Endodermal cell (in vitro differentiated cells): Measurements from ENCODE around the gene PRKCE. TPM values are rescaled to one million over a fixed set of nuclear protein-coding genes. Genes with fewer than 3 reads are reported as not detected.

ENCODE experiments used
- DNase-seq: peaks from one replicate; pipeline ENCODE4 v3.0.0-alpha.2; 2017
- H3K27ac ChIP-seq: 2 replicates; pipeline ENCODE4 v1.5.1; 2013; ENCODE audit warnings: mild to moderate bottlenecking, low read depth, low read length, moderate library complexity
- H3K27me3 ChIP-seq: 2 replicates; pipeline ENCODE4 v1.6.1; 2013; ENCODE audit warnings: mild to moderate bottlenecking, low read length, moderate library complexity; ENCODE audit not compliant: insufficient read depth, control insufficient read depth, poor library complexity, severe bottlenecking
- H3K36me3 ChIP-seq: 2 replicates; pipeline ENCODE4 v1.7.0; 2013; ENCODE audit warnings: mild to moderate bottlenecking, low read length, moderate library complexity; ENCODE audit not compliant: control insufficient read depth, insufficient read depth
- H3K4me1 ChIP-seq: one replicate; pipeline ENCODE4 v1.7.0; 2013; ENCODE audit warnings: low read length; ENCODE audit not compliant: control insufficient read depth, insufficient read depth
- H3K4me3 ChIP-seq: 2 replicates; pipeline ENCODE4 v1.5.1; 2013; ENCODE audit warnings: mild to moderate bottlenecking, low read length, moderate library complexity
- H3K9ac ChIP-seq: 2 replicates; pipeline ENCODE4 v1.6.1; 2013; ENCODE audit warnings: mild to moderate bottlenecking, low read length, moderate library complexity; ENCODE audit not compliant: poor library complexity, severe bottlenecking; ENCODE audit errors: extremely low read depth
- H3K9me3 ChIP-seq: 2 replicates; pipeline ENCODE4 v1.6.1; 2013; ENCODE audit warnings: mild to moderate bottlenecking, low read length, moderate library complexity; ENCODE audit not compliant: control insufficient read depth
- H3K27ac Mint-ChIP-seq: 2 replicates; pipeline ENCODE4 v1.8.0; 2020; ENCODE audit warnings: mixed read lengths
- H3K27me3 Mint-ChIP-seq: 2 replicates; pipeline ENCODE4 v1.8.0; 2021; ENCODE audit warnings: mild to moderate bottlenecking, mixed read lengths; ENCODE audit not compliant: insufficient read depth
- H3K36me3 Mint-ChIP-seq: 2 replicates; pipeline ENCODE4 v1.8.0; 2020; ENCODE audit warnings: low read depth, mixed read lengths
- H3K4me1 Mint-ChIP-seq: 2 replicates; pipeline ENCODE4 v1.8.0; 2020; ENCODE audit warnings: mixed read lengths
- H3K4me3 Mint-ChIP-seq: 2 replicates; pipeline ENCODE4 v1.8.0; 2020; ENCODE audit warnings: mild to moderate bottlenecking, moderate library complexity, mixed read lengths
- H3K9me3 Mint-ChIP-seq: 2 replicates; pipeline ENCODE4 v1.8.0; 2020; ENCODE audit warnings: mild to moderate bottlenecking, mixed read lengths
- WGBS, 2 experiments: methylation state at CpG; one replicate each; pipeline versions ENCODE4 v1.1.5 to v1.1.7; 2013; ENCODE audit warnings: missing lambda C conversion rate in 2 of 2, mixed read lengths in 1 of 2; ENCODE audit not compliant: insufficient coverage in 1 of 2, insufficient read length in 1 of 2; 5-methylcytosine and 5-hydroxymethylcytosine counted together
- total RNA-seq, 2 donors: library from RNA; stranded (reverse); fragmentation: NEBNext Ultra II Directional in 1 of 2; extraction: Animal tissue kit (Norgen Biotek cat#: 25700) in 1 of 2; gene quantifications; 2 replicates in 1 of 2; 3 replicates in 1 of 2; pipeline ENCODE4 v1.2.1, GENCODE V29; 2021
- TF ChIP-seq, protein P1 (sequence below): fragments of 200-600 bp; sonication (generic); conservative IDR thresholded peaks from 2 replicates; pipeline ENCODE4 v1.5.0; 2021; ENCODE audit warnings: antibody characterized with exemption, mild to moderate bottlenecking

Gene PRKCE
- total RNA-seq, 2 donors from 2014 or later = 1.4 to 1.7 TPM

DNA sequence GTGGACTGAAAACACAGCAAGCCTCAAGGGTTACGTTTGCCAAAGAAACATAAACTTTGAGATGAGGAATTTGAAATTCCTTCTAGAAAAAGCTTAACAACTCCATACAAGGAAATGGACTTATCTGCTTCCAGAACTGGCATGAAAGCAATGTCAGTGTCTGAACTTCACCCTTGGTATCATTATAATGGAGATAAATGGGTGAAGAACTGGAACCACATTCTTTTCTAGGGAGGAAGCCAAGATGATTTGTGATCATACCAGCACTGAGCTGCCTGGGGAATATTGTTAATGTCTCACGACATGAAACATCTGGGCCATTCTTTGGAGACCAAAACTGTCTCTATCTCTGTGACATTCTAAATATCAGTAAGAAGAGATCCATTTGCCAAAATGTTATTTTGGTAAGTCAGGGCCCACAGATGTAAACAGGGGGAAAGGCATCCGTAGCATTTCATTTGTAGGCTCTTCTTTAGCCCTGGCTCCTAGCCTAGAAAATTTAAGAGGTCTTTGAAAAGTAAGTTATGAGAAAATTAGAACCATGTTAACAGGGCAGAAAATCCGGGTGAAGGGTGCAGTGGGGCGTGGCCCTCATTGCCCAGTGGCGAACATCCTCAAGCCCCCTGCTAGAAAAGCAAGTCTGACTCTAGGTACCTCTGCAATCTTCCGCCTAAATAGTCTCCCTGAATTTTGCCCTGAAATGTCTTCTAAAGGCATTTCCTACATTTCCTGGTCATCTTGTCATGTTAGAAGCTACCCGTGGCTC, 350.4 kb downstream of the PRKCE start:
- H3K27me3 Mint-ChIP-seq = peaks cover 2% of the 10 kb centered on the region
- H3K4me3 Mint-ChIP-seq = no peak overlapping the region
- DNase-seq = no peak
- Histone ChIP-seq H3K4me1 (peaks cover 12% of the 10 kb centered on the region), H3K36me3 (no peaks in the 10 kb centered on the region), H3K4me3 (no peak overlapping the region), H3K27me3 (no peaks in the 10 kb centered on the region), H3K27ac (no peak overlapping the region), H3K9ac (peak overlapping the region; percentile 22), H3K9me3 (no peaks in the 10 kb centered on the region)
- no peaks in the 10 kb centered on the region for H3K9me3 Mint-ChIP-seq
- TF ChIP-seq, protein P1, sequence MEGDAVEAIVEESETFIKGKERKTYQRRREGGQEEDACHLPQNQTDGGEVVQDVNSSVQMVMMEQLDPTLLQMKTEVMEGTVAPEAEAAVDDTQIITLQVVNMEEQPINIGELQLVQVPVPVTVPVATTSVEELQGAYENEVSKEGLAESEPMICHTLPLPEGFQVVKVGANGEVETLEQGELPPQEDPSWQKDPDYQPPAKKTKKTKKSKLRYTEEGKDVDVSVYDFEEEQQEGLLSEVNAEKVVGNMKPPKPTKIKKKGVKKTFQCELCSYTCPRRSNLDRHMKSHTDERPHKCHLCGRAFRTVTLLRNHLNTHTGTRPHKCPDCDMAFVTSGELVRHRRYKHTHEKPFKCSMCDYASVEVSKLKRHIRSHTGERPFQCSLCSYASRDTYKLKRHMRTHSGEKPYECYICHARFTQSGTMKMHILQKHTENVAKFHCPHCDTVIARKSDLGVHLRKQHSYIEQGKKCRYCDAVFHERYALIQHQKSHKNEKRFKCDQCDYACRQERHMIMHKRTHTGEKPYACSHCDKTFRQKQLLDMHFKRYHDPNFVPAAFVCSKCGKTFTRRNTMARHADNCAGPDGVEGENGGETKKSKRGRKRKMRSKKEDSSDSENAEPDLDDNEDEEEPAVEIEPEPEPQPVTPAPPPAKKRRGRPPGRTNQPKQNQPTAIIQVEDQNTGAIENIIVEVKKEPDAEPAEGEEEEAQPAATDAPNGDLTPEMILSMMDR = no peak
- WGBS, 2 experiments = 95 to 100% methylated on average over 5 to 7 of the region's 8 CpGs
- H3K36me3 Mint-ChIP-seq = no peaks in the 10 kb centered on the region
- H3K4me1 Mint-ChIP-seq = peaks cover 41% of the 10 kb centered on the region
- H3K27ac Mint-ChIP-seq = peak overlapping the region; percentile 70

DNA sequence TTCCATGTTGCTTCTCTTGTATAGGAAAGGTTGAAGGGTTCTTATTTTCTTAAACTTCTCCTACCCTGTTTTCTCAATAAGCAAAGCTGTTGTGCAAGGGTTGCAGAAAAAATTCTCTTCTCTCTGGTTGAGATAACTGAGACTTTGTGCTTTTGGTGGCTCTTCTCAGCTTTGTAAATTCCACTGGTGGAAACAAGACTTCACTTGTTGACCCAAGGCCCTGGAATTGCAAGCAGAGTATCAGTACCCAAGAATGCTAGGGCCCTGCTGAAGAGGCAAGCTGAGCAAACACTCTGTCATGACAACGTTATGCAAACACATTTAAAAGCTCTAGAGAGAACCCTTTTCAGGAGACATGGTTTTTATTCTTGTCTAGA, 351.0 kb downstream of the PRKCE start:
- H3K4me1 ChIP-seq = peaks cover 12% of the 10 kb centered on the region
- DNase-seq = no peak
- H3K27ac ChIP-seq = no peak overlapping the region
- peaks cover 45% of the 10 kb centered on the region for H3K4me1 Mint-ChIP-seq
- no peak overlapping the region for H3K9ac ChIP-seq
- TF ChIP-seq, protein P1 = no peak
- no peak overlapping the region for H3K27ac Mint-ChIP-seq
- no peaks in the 10 kb centered on the region for H3K36me3 Mint-ChIP-seq
- H3K4me3 ChIP-seq = no peak overlapping the region
- H3K36me3 ChIP-seq = no peaks in the 10 kb centered on the region
- H3K27me3 ChIP-seq = no peaks in the 10 kb centered on the region
- H3K9me3 ChIP-seq = no peaks in the 10 kb centered on the region
- no peaks in the 10 kb centered on the region for H3K9me3 Mint-ChIP-seq
- 78 to 91% methylated on average over 1 of the region's 1 CpG for WGBS, 2 experiments
- peaks cover 2% of the 10 kb centered on the region for H3K27me3 Mint-ChIP-seq
- no peak overlapping the region for H3K4me3 Mint-ChIP-seq

DNA sequence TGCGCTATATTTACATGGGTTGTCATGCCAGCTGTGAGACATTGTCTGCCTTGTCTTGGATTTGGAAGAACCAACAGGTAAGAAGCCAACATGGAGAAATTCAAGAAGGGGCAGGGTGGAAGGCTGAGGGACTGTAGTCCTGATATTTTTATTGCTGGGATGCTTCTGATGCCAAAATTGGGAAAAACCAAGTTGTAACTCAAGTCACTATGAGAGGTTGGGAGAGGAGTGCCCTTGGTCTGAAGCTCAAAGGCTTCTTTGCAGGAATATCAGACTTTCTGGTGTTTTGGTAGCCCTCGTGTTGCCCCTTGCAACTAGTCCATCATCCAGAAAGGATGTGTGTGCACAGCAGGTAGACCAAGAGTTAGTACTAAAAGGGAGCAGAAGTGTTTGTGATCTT, 351.5 kb downstream of the PRKCE start:
- H3K27ac Mint-ChIP-seq = no peak overlapping the region
- no peak for DNase-seq
- peaks cover 49% of the 10 kb centered on the region for H3K4me1 Mint-ChIP-seq
- TF ChIP-seq, protein P1 = no peak
- Histone ChIP-seq H3K9me3 (no peaks in the 10 kb centered on the region), H3K4me1 (peaks cover 13% of the 10 kb centered on the region), H3K36me3 (no peaks in the 10 kb centered on the region), H3K4me3 (no peak overlapping the region), H3K9ac (no peak overlapping the region), H3K27me3 (no peaks in the 10 kb centered on the region), H3K27ac (no peak overlapping the region)
- peaks cover 3% of the 10 kb centered on the region for H3K9me3 Mint-ChIP-seq
- no peaks in the 10 kb centered on the region for H3K36me3 Mint-ChIP-seq
- peaks cover 2% of the 10 kb centered on the region for H3K27me3 Mint-ChIP-seq
- no peak overlapping the region for H3K4me3 Mint-ChIP-seq
- WGBS, 2 experiments = 95 to 97% methylated on average over 2 of the region's 2 CpGs
